ENCODE data around the gene COMMD4.
"Not testable (repeated sequence)": the region's sequence is repeated elsewhere in the genome, so short reads cannot be mapped to it uniquely, and the experiment has no call there.

The COMMD4 gene

GRCh38 chr15:75383986-75384385 lies 48.1 kb downstream of the COMMD4 start:
- DNase-seq (ENCODE audit: low read depth): not testable (repeated sequence)
